PFSK-1 (cell line): ENCODE measurements around the gene AGTPBP1.

Experiments
- FOXP2 ChIP-seq: optimal IDR thresholded peaks from 2 replicates; pipeline ENCODE3; 2011; ENCODE audit warnings: borderline replicate concordance, control low read depth, inconsistent platforms; ENCODE audit not compliant: insufficient read depth; ENCODE audit errors: extremely low read length, extremely low read depth
- POLR2AphosphoS5 ChIP-seq: IDR thresholded peaks from 2 replicates; pipeline ENCODE4 v1.6.1; 2012; ENCODE audit warnings: low read depth, mild to moderate bottlenecking, control low read depth, low read length, moderate library complexity
- SIN3A ChIP-seq: IDR thresholded peaks from 2 replicates; pipeline ENCODE4 v1.6.1; 2012; ENCODE audit warnings: mild to moderate bottlenecking, low read length, moderate library complexity, borderline replicate concordance; ENCODE audit not compliant: insufficient read depth
- TAF1 ChIP-seq: IDR thresholded peaks from 2 replicates; pipeline ENCODE4 v1.6.1; 2012; ENCODE audit warnings: low read length, control low read depth, borderline replicate concordance; ENCODE audit not compliant: insufficient read depth
- TF ChIP-seq, protein P1 (sequence below), 2 experiments: IDR thresholded peaks; 2 replicates each; pipeline versions ENCODE4 v1.6.1 to v1.8.0; 2011 to 2012; ENCODE audit warnings: low read depth in 2 of 2, low read length in 2 of 2, control low read depth in 1 of 2, inconsistent platforms in 1 of 2, mild to moderate bottlenecking in 1 of 2, moderate library complexity in 1 of 2; ENCODE audit not compliant: insufficient read depth in 1 of 2

The AGTPBP1 gene

DNA sequence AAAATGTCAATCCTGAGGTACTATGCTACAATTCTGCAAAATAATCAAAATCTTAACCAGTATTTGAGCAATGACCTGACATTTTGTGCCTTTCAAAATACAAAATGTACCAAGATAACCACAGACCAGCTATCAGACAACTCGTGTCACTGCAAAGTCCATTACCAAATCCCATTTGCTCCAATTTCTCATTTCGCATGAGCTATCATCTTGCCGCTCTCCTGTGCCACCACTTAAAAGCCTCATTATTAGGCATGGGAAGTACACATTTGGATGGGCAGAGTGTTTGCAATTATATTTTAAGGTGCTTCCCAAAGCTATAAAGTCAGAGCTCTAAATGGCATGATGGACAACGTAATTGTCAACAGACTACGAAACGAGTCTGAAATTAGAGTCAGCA lies 205.2 kb downstream of the AGTPBP1 start:
- TF ChIP-seq SIN3A (no peak), TAF1 (no peak), FOXP2 (no peak), POLR2AphosphoS5 (no peak)
- TF ChIP-seq, protein P1, sequence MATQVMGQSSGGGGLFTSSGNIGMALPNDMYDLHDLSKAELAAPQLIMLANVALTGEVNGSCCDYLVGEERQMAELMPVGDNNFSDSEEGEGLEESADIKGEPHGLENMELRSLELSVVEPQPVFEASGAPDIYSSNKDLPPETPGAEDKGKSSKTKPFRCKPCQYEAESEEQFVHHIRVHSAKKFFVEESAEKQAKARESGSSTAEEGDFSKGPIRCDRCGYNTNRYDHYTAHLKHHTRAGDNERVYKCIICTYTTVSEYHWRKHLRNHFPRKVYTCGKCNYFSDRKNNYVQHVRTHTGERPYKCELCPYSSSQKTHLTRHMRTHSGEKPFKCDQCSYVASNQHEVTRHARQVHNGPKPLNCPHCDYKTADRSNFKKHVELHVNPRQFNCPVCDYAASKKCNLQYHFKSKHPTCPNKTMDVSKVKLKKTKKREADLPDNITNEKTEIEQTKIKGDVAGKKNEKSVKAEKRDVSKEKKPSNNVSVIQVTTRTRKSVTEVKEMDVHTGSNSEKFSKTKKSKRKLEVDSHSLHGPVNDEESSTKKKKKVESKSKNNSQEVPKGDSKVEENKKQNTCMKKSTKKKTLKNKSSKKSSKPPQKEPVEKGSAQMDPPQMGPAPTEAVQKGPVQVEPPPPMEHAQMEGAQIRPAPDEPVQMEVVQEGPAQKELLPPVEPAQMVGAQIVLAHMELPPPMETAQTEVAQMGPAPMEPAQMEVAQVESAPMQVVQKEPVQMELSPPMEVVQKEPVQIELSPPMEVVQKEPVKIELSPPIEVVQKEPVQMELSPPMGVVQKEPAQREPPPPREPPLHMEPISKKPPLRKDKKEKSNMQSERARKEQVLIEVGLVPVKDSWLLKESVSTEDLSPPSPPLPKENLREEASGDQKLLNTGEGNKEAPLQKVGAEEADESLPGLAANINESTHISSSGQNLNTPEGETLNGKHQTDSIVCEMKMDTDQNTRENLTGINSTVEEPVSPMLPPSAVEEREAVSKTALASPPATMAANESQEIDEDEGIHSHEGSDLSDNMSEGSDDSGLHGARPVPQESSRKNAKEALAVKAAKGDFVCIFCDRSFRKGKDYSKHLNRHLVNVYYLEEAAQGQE (IDR thresholded peaks at IDR 0.05; ENCODE audit: insufficient read depth in 1 of 2, low read depth in 2 of 2, low read length in 2 of 2) = no peak

DNA sequence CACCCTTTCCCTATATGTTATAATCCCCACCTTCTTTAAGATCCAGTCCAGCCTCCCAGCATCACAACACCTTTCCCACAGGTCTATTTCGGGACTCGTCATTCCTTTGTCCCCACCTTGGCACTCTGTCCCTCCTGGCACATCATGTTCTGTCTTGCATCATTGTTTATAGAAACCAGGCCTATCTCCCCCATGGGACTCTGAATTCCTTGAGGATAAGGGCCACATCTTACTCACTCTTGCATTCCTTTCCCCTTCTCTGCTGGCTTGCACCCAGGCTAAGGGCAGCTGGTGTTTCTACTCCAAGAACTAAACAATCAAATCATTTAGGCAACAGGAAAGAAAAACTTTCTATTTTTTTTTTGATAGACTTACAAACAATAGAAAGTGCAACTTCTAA lies 205.7 kb downstream of the AGTPBP1 start:
- TF ChIP-seq SIN3A = no peak
- no peak for TF ChIP-seq TAF1
- no peak for TF ChIP-seq FOXP2
- TF ChIP-seq, protein P1 (IDR thresholded peaks at IDR 0.05; ENCODE audit: insufficient read depth in 1 of 2, low read depth in 2 of 2, low read length in 2 of 2) = no peak
- no peak for TF ChIP-seq POLR2AphosphoS5

DNA sequence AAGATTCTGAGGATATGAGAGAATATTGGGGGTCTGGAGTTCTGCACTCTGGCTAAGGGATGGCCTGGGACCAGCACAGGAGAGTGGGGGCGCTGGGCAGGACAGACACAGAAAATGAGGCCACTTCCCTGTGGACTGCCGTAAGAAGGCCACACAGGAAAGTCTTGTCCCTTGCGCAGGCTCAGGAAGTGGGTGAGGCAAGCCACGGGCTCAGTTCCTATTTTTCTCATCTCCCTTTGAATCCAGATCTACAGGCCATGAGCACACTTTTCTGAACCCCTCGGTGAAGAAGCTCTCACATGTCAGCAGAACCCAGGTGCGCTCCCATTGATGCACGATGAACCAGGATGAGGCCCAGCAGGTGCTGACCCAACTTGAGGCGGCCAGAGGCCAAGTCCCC lies 207.4 kb downstream of the AGTPBP1 start:
- TF ChIP-seq SIN3A (no peak), TAF1 (no peak), FOXP2 (no peak), POLR2AphosphoS5 (no peak)
- TF ChIP-seq, protein P1 (IDR thresholded peaks at IDR 0.05; ENCODE audit: insufficient read depth in 1 of 2, low read depth in 2 of 2, low read length in 2 of 2) = no peak

DNA sequence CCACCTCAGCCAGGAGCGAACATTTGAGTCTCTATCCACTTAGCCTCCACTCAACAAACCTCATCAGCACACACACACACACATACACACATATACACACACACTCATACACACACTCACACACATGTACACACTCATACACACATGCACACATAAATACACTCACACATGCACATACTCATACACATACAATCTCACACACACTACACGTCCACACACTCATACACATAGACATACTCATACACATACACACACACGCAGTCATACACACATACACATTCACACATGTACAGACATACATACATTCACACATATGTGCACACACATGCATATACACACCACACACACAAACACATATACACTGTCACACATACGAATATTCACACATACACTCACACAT lies 208.2 kb downstream of the AGTPBP1 start:
- no peak for TF ChIP-seq TAF1
- no peak for TF ChIP-seq FOXP2
- no peak for TF ChIP-seq SIN3A
- no peak for TF ChIP-seq POLR2AphosphoS5
- TF ChIP-seq, protein P1 (IDR thresholded peaks at IDR 0.05; ENCODE audit: insufficient read depth in 1 of 2, low read depth in 2 of 2, low read length in 2 of 2) = no peak

DNA sequence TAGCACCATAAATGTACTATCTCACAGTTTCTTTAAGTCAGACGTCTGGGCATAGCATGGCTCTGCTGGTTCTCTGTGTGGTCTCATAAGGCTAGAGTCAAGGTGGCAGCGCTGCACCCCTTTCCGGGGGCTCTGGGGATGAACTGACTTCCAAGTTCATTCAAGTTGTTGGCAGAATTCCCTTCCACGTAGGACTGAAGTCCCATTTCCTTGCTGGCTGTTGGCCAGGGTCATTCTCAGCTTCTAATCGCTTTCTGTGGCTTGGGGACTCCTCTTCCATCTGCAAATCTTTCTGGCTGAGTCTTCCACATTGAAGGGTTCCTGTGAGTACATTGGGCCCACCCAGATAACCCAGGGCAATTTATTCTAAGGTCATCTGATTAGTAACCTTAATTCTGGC lies 211.0 kb downstream of the AGTPBP1 start:
- TF ChIP-seq, protein P1 (IDR thresholded peaks at IDR 0.05; ENCODE audit: insufficient read depth in 1 of 2, low read depth in 2 of 2, low read length in 2 of 2) = no peak
- TF ChIP-seq FOXP2 = no peak
- no peak for TF ChIP-seq SIN3A
- TF ChIP-seq POLR2AphosphoS5 = no peak
- no peak for TF ChIP-seq TAF1
